WTC11 (cell line): ENCODE data around the gene RPH3AL. TPM values are rescaled to one million over a fixed set of nuclear protein-coding genes. Genes with fewer than 3 reads are reported as not detected.

ENCODE experiments used
- ATAC-seq: fragments of 200-7000 bp; cut with Tn5 transposase; 2 replicates; pipeline ENCODE4 v1.10.0; 2021; ENCODE audit warnings: mild to moderate bottlenecking, moderate library complexity
- CTCF ChIA-PET: fragments of 300-600 bp; sonication (Branson Sonifier 250); formaldehyde crosslinking; loops from one replicate; lab custom pipeline; 2021; ENCODE audit warnings: antibody characterized with exemption; lab: Charles Lee
- POLR2A ChIA-PET: fragments of 350-600 bp; sonication (Branson Sonifier 250); formaldehyde crosslinking; loops from one replicate; lab custom pipeline; 2021; ENCODE audit warnings: antibody characterized with exemption; lab: Charles Lee
- DNase-seq: peaks from one replicate; pipeline ENCODE4 v3.0.0; 2021; ENCODE audit warnings: low spot score
- H3K27ac Mint-ChIP-seq: 2 replicates; pipeline ENCODE4 v1.8.0; 2021; ENCODE audit warnings: mixed read lengths
- H3K27me3 Mint-ChIP-seq: 2 replicates; pipeline ENCODE4 v1.8.0; 2021; ENCODE audit warnings: low read depth, mild to moderate bottlenecking, moderate library complexity, mixed read lengths
- H3K36me3 Mint-ChIP-seq: 2 replicates; pipeline ENCODE4 v1.8.0; 2021; ENCODE audit warnings: mixed read lengths
- H3K4me1 Mint-ChIP-seq: 2 replicates; pipeline ENCODE4 v1.8.0; 2022; ENCODE audit warnings: mixed read lengths
- H3K4me3 Mint-ChIP-seq: 2 replicates; pipeline ENCODE4 v1.8.0; 2021; ENCODE audit warnings: mild to moderate bottlenecking, moderate library complexity, mixed read lengths
- H3K9me3 Mint-ChIP-seq: 2 replicates; pipeline ENCODE4 v1.8.0; 2021; ENCODE audit warnings: mixed read lengths
- CREM ChIP-seq: sonication (generic); formaldehyde crosslinking; IDR thresholded peaks from 2 replicates; pipeline ENCODE4 v1.8.1; 2022; ENCODE audit warnings: mild to moderate bottlenecking, missing genetic modification reagents, moderate library complexity
- ESRRA ChIP-seq: sonication (generic); formaldehyde crosslinking; IDR thresholded peaks from 2 replicates; pipeline ENCODE4 v1.8.1; 2022; ENCODE audit warnings: mild to moderate bottlenecking, missing genetic modification reagents, borderline replicate concordance
- FOXJ3 ChIP-seq: sonication (generic); formaldehyde crosslinking; IDR thresholded peaks from 2 replicates; pipeline ENCODE4 v1.9.0; 2021; ENCODE audit warnings: missing genetic modification reagents, mild to moderate bottlenecking, borderline replicate concordance
- FOXP1 ChIP-seq: sonication (generic); formaldehyde crosslinking; IDR thresholded peaks from 2 replicates; pipeline ENCODE4 v1.8.0; 2022; ENCODE audit warnings: missing genetic modification reagents, mild to moderate bottlenecking, moderate library complexity, borderline replicate concordance
- GRHL2 ChIP-seq: fragments of 250-450 bp; sonication (Bioruptor Pico); IDR thresholded peaks from 2 replicates; pipeline ENCODE4 v1.8.0; 2022; ENCODE audit warnings: mild to moderate bottlenecking, moderate library complexity; ENCODE audit not compliant: insufficient replicate concordance, severe bottlenecking
- GTF2I ChIP-seq: fragments of 250-450 bp; sonication (Bioruptor Pico); conservative IDR thresholded peaks from 2 replicates; pipeline ENCODE4 v1.4.0; 2021; ENCODE audit warnings: mild to moderate bottlenecking
- JAZF1 ChIP-seq: fragments of 250-450 bp; sonication (Bioruptor Pico); IDR thresholded peaks from 2 replicates; pipeline ENCODE4 v1.9.0; 2021; ENCODE audit warnings: moderate library complexity, mild to moderate bottlenecking, inconsistent platforms
- KAT7 ChIP-seq: sonication (generic); formaldehyde crosslinking; IDR thresholded peaks from 2 replicates; pipeline ENCODE4 v1.8.1; 2023; ENCODE audit warnings: missing genetic modification reagents, mild to moderate bottlenecking, borderline replicate concordance
- MXD4 ChIP-seq: fragments of 250-450 bp; sonication (Bioruptor Pico); IDR thresholded peaks from 2 replicates; pipeline ENCODE4 v1.8.0; 2021; ENCODE audit warnings: mild to moderate bottlenecking, moderate library complexity, borderline replicate concordance
- NFE2L1 ChIP-seq: sonication (generic); formaldehyde crosslinking; IDR thresholded peaks from 2 replicates; pipeline ENCODE4 v1.8.1; 2023; ENCODE audit warnings: missing genetic modification reagents
- NFYB ChIP-seq: sonication (generic); formaldehyde crosslinking; conservative IDR thresholded peaks from 2 replicates; pipeline ENCODE4 v1.8.0; 2022; ENCODE audit warnings: low read depth, missing genetic modification reagents
- SOX15 ChIP-seq: fragments of 250-450 bp; sonication (Bioruptor Pico); IDR thresholded peaks from 2 replicates; pipeline ENCODE4 v1.9.0; 2021; ENCODE audit warnings: mild to moderate bottlenecking
- ZNF121 ChIP-seq: sonication (generic); formaldehyde crosslinking; IDR thresholded peaks from 2 replicates; pipeline ENCODE4 v1.8.0; 2023; ENCODE audit warnings: missing genetic modification reagents
- total RNA-seq: library from RNA; stranded (reverse); gene quantifications from 3 replicates; pipeline ENCODE4 v1.2.3, GENCODE V29; 2021
- TF ChIP-seq, protein P1 (sequence below): sonication (generic); formaldehyde crosslinking; IDR thresholded peaks from 2 replicates; pipeline ENCODE4 v1.8.0; 2022; ENCODE audit warnings: mild to moderate bottlenecking, missing genetic modification reagents
- TF ChIP-seq, protein P2 (sequence below): sonication (generic); formaldehyde crosslinking; IDR thresholded peaks from 2 replicates; pipeline ENCODE4 v1.8.1; 2022; ENCODE audit warnings: low read depth, missing genetic modification reagents, borderline replicate concordance
- TF ChIP-seq, protein P3 (sequence below): fragments of 250-450 bp; sonication (Bioruptor Pico); IDR thresholded peaks from 2 replicates; pipeline ENCODE4 v1.9.0; 2021; ENCODE audit warnings: mild to moderate bottlenecking
- TF ChIP-seq, protein P4 (sequence below): sonication (generic); formaldehyde crosslinking; IDR thresholded peaks from 2 replicates; pipeline ENCODE4 v1.8.0; 2022; ENCODE audit warnings: mild to moderate bottlenecking, missing genetic modification reagents
- TF ChIP-seq, protein P5 (sequence below): sonication (generic); formaldehyde crosslinking; IDR thresholded peaks from 2 replicates; pipeline ENCODE4 v1.8.1; 2023; ENCODE audit warnings: mild to moderate bottlenecking, missing genetic modification reagents, moderate library complexity
- TF ChIP-seq, protein P6 (sequence below): sonication (generic); formaldehyde crosslinking; IDR thresholded peaks from 2 replicates; pipeline ENCODE4 v1.8.0; 2023; ENCODE audit warnings: missing genetic modification reagents
- TF ChIP-seq, protein P7 (sequence below): sonication (generic); formaldehyde crosslinking; IDR thresholded peaks from 2 replicates; pipeline ENCODE4 v1.8.1; 2022; ENCODE audit warnings: mild to moderate bottlenecking, missing genetic modification reagents, moderate library complexity, borderline replicate concordance

RPH3AL gene
- total RNA-seq, 1 experiment from 2014 or later: 2.0 TPM

DNA sequence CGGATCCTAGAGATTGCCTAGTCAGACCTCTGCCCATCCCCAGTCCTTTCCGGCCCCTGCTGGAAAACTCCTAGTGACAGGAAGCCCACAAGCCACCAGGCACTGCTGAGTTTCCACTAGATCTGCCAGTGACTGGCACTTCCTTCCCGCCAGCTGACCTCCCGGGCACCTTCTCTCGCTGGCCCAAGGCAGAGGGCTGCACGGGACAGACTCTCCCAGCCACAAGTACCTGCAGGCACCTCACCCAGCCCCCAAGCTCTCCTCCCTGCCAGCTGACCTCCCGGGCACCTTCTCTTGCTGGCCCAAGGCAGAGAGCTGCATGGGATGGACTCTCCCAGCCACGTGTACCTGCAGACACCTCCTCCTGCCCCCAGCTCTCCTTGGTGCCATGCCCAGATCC, 104.8 kb downstream of the RPH3AL start:
- no peak overlapping the region for H3K27ac Mint-ChIP-seq
- DNase-seq (peak; percentile 8), ATAC-seq (no peak)
- ChIA-PET POLR2A (interaction anchor here (1.2 kb wide), 1 partner anchor 11 kb away, joined by 5 read pairs; no protein-coding TSS in a partner anchor), CTCF (interaction anchor here (1.0 kb wide), 1 partner anchor 138 kb away, joined by 3 read pairs; no protein-coding TSS in a partner anchor)
- H3K27me3 Mint-ChIP-seq: peaks cover 4% of the 10 kb centered on the region
- H3K9me3 Mint-ChIP-seq: peaks cover 12% of the 10 kb centered on the region
- H3K36me3 Mint-ChIP-seq: no peaks in the 10 kb centered on the region
- TF ChIP-seq, protein P1, sequence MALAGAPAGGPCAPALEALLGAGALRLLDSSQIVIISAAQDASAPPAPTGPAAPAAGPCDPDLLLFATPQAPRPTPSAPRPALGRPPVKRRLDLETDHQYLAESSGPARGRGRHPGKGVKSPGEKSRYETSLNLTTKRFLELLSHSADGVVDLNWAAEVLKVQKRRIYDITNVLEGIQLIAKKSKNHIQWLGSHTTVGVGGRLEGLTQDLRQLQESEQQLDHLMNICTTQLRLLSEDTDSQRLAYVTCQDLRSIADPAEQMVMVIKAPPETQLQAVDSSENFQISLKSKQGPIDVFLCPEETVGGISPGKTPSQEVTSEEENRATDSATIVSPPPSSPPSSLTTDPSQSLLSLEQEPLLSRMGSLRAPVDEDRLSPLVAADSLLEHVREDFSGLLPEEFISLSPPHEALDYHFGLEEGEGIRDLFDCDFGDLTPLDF (CRISPR knock-in tag): no peak
- TF ChIP-seq SOX15 (CRISPR knock-in tag) (no peak), FOXJ3 (CRISPR knock-in tag) (no peak), ESRRA (CRISPR knock-in tag) (no peak), GTF2I (CRISPR knock-in tag) (no peak)
- TF ChIP-seq, protein P2, sequence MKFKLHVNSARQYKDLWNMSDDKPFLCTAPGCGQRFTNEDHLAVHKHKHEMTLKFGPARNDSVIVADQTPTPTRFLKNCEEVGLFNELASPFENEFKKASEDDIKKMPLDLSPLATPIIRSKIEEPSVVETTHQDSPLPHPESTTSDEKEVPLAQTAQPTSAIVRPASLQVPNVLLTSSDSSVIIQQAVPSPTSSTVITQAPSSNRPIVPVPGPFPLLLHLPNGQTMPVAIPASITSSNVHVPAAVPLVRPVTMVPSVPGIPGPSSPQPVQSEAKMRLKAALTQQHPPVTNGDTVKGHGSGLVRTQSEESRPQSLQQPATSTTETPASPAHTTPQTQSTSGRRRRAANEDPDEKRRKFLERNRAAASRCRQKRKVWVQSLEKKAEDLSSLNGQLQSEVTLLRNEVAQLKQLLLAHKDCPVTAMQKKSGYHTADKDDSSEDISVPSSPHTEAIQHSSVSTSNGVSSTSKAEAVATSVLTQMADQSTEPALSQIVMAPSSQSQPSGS (CRISPR knock-in tag): no peak
- H3K4me3 Mint-ChIP-seq: no peak overlapping the region
- peaks cover 7% of the 10 kb centered on the region for H3K4me1 Mint-ChIP-seq

DNA sequence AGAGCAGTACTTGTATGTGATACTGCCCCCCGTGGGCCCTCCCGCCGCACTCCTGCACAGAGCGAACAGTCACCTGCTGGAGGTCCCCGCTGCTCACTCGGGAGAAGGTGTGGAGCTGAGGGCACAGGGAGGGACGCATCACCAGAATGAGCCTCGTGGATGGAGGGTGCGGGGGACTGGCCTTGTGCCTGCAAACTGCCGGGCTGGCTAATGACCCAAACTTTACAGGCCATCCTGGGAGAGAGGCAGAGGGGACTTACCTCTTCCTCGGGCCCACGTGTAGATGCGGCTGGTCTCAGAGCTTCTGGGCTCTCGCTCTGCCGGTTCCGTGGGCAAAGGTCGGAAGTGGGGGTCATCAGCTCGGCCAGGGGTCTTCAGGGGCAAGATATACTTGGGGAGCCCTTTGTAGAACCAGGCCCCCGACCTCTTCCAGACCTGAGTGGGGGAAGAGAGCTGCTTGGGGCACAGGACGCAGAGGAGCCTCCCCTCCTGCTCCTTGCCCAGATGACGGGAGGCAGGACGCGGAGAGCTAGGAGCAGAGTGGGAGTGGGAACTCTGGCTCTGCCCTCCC, 105.7 kb downstream of the RPH3AL start:
- peak; percentile 11 for DNase-seq
- ChIA-PET POLR2A (interaction anchor here (1.2 kb wide), 1 partner anchor 10 kb away, joined by 5 read pairs; no protein-coding TSS in a partner anchor), CTCF (interaction anchor here (1.0 kb wide), 1 partner anchor 139 kb away, joined by 3 read pairs; no protein-coding TSS in a partner anchor)
- H3K36me3 Mint-ChIP-seq: no peaks in the 10 kb centered on the region
- no peak overlapping the region for H3K27ac Mint-ChIP-seq
- no peak for TF ChIP-seq NFE2L1 (CRISPR knock-in tag)
- no peak overlapping the region for H3K4me3 Mint-ChIP-seq
- peaks cover 4% of the 10 kb centered on the region for H3K27me3 Mint-ChIP-seq
- peaks cover 12% of the 10 kb centered on the region for H3K9me3 Mint-ChIP-seq
- no peaks in the 10 kb centered on the region for H3K4me1 Mint-ChIP-seq
- ATAC-seq: no peak

DNA sequence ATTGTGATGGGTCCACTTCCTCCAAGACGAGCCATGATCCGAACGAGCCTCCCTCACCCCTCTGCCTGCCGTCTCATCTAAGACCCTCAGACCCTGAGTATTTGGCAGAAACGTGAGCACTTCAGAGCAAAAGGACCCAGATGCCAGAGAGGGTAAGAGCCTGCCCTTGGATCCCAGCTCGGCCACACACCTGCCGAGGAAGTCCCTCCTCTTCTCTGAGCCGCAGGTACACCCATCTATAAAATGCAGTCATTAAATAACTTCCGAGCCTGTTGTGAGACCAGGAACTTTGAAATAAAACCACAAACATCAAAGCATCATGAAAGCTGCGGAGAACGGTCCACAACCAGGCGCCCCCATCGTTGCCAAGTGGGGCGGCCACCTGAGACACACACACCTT, 106.4 kb downstream of the RPH3AL start:
- no peak overlapping the region for H3K4me3 Mint-ChIP-seq
- no peak overlapping the region for H3K27ac Mint-ChIP-seq
- no peaks in the 10 kb centered on the region for H3K36me3 Mint-ChIP-seq
- ChIA-PET CTCF (no interaction called here), POLR2A (no interaction called here)
- no peak for TF ChIP-seq MXD4 (CRISPR knock-in tag)
- TF ChIP-seq, protein P3, sequence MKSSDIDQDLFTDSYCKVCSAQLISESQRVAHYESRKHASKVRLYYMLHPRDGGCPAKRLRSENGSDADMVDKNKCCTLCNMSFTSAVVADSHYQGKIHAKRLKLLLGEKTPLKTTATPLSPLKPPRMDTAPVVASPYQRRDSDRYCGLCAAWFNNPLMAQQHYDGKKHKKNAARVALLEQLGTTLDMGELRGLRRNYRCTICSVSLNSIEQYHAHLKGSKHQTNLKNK (CRISPR knock-in tag): no peak
- TF ChIP-seq CREM (CRISPR knock-in tag): no peak
- TF ChIP-seq GTF2I (CRISPR knock-in tag): no peak
- no peak for TF ChIP-seq NFYB (CRISPR knock-in tag)
- TF ChIP-seq, protein P4, sequence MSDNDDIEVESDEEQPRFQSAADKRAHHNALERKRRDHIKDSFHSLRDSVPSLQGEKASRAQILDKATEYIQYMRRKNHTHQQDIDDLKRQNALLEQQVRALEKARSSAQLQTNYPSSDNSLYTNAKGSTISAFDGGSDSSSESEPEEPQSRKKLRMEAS (CRISPR knock-in tag): no peak
- TF ChIP-seq, protein P2 (CRISPR knock-in tag): no peak
- TF ChIP-seq, protein P5, sequence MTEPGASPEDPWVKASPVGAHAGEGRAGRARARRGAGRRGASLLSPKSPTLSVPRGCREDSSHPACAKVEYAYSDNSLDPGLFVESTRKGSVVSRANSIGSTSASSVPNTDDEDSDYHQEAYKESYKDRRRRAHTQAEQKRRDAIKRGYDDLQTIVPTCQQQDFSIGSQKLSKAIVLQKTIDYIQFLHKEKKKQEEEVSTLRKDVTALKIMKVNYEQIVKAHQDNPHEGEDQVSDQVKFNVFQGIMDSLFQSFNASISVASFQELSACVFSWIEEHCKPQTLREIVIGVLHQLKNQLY (CRISPR knock-in tag): no peak
- TF ChIP-seq, protein P6, sequence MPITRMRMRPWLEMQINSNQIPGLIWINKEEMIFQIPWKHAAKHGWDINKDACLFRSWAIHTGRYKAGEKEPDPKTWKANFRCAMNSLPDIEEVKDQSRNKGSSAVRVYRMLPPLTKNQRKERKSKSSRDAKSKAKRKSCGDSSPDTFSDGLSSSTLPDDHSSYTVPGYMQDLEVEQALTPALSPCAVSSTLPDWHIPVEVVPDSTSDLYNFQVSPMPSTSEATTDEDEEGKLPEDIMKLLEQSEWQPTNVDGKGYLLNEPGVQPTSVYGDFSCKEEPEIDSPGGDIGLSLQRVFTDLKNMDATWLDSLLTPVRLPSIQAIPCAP (CRISPR knock-in tag): no peak
- no peak for TF ChIP-seq KAT7 (CRISPR knock-in tag)
- TF ChIP-seq JAZF1 (CRISPR knock-in tag): no peak
- TF ChIP-seq GRHL2 (CRISPR knock-in tag): no peak
- TF ChIP-seq ZNF121: no peak
- no peak for TF ChIP-seq FOXJ3 (CRISPR knock-in tag)
- TF ChIP-seq, protein P7, sequence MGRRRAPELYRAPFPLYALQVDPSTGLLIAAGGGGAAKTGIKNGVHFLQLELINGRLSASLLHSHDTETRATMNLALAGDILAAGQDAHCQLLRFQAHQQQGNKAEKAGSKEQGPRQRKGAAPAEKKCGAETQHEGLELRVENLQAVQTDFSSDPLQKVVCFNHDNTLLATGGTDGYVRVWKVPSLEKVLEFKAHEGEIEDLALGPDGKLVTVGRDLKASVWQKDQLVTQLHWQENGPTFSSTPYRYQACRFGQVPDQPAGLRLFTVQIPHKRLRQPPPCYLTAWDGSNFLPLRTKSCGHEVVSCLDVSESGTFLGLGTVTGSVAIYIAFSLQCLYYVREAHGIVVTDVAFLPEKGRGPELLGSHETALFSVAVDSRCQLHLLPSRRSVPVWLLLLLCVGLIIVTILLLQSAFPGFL (CRISPR knock-in tag): no peak
- no peak for TF ChIP-seq FOXP1
- peaks cover 4% of the 10 kb centered on the region for H3K27me3 Mint-ChIP-seq
- no peaks in the 10 kb centered on the region for H3K4me1 Mint-ChIP-seq
- peak; percentile 4 for DNase-seq
- no peak for ATAC-seq
- H3K9me3 Mint-ChIP-seq: peaks cover 12% of the 10 kb centered on the region
